ENCODE measurements around the gene PLEKHH3. TPM values are rescaled to one million over a fixed set of nuclear protein-coding genes. Genes with fewer than 3 reads are reported as not detected.
A peak's percentile ranks its signal among the peaks of the same experiment; 100 is the strongest.
"Not testable (repeated sequence)": the region's sequence is repeated elsewhere in the genome, so short reads cannot be mapped to it uniquely, and the experiment has no call there.

Gene PLEKHH3
- polyA plus RNA-seq, 3 donors, result 14.4 to 18.9 (median 18.6) TPM

GRCh38 chr17:42659079-42659931 lies 17.5 kb downstream of the PLEKHH3 start, which contains the start of gene TUBG2:
Gene TUBG2 (plus strand): TSS chr17:42659284. CDS start chr17:42659504, 220 bp downstream.
- peak in 9 of 11 donors; percentile 78 to 94 (median 89) for DNase-seq (ENCODE audit: extremely low read depth in 1 of 11, low read depth in 9 of 11, low spot score in 4 of 11)

DNA sequence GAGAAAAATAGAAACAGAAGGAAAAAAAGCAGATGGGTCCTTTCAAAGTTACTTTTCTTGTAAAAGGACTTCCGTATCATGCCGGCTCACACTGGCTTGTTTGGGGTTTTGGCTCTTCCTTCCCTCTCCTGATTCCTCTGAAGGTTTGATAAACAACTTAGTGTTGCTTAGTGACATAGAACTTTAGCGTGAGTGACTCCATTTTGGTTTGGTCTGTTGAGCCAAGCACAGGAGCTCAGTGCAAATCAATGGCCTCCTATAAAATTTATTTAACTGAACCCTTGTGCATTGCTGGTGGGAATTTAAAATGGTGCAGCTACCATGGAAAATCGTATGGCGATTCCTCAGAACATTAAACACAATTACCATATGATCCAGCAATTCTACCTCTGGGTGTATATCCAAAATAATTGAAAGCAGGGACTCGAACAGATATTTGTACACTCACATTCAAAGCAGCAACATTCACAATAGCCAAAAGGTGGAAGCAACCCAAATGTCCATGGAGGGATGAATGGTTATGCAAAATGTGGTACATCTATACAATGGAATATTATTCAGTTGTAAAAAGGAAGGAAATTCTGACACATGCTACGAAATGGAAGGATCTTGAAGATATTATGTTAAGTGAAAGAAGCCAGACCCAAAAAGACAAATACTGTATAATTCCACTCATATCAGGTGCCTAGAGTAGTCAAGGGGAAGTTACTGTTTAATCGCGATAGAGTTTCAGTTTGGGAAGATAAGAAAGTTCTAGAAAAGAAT lies 18.8 kb downstream of the PLEKHH3 start:
- DNase-seq (ENCODE audit: extremely low read depth in 1 of 11, low read depth in 9 of 11, low spot score in 4 of 11), result no peak

DNA sequence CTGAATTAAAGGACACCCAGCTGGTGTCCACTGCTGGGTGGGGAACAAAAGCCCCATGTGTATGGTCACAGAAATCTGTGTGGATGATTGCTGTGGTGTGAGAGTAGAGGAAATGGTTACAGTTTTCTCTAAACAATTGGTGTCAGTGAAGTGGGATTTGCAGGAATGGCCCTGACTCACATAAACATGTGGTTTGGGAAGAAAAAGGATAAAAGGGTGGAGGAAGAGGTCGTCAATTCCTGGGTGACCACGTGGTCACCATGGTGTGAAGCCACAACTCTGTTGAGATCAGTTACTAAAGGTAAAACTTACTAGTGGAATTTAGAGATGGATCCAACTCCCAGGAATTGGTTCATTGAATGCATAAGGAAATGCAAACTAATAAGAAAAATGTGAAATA lies 21.3 kb downstream of the PLEKHH3 start:
- no peak for DNase-seq (ENCODE audit: extremely low read depth in 1 of 11, low read depth in 9 of 11, low spot score in 4 of 11)

- DNase-seq (ENCODE audit: extremely low read depth in 1 of 11, low read depth in 9 of 11, low spot score in 4 of 11), result no peak
These were observed 23.3 kb downstream of the PLEKHH3 start for GRCh38 chr17:42653179-42654124.

DNA sequence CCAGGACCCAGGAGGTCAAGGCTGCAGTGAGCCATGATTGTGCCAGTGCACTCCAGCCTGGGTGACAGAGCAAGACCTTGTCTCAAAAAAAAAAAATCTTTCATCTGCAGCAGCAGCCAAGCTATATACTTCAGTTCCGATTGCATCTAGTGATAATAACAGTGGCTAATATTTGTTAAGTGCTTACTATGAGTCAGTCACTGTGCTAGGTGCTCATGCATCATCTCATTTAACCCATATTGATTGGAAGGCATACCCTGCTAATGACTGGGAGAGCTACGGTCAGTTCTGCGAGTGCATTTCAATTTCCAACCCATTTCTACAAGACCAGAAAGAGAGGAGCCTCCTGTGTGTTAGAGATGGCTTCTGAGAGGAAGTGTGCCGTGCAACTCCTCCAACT lies 25.4 kb downstream of the PLEKHH3 start:
- no peak for DNase-seq (ENCODE audit: extremely low read depth in 1 of 11, low read depth in 9 of 11, low spot score in 4 of 11)

- DNase-seq (ENCODE audit: extremely low read depth in 1 of 11, low read depth in 9 of 11, low spot score in 4 of 11), result no peak
These were observed 29.0 kb downstream of the PLEKHH3 start for GRCh38 chr17:42647778-42648177.

GRCh38 chr17:42642336-42642735 lies 34.5 kb downstream of the PLEKHH3 start:
- no peak for DNase-seq (ENCODE audit: extremely low read depth in 1 of 11, low read depth in 9 of 11, low spot score in 4 of 11)

DNA sequence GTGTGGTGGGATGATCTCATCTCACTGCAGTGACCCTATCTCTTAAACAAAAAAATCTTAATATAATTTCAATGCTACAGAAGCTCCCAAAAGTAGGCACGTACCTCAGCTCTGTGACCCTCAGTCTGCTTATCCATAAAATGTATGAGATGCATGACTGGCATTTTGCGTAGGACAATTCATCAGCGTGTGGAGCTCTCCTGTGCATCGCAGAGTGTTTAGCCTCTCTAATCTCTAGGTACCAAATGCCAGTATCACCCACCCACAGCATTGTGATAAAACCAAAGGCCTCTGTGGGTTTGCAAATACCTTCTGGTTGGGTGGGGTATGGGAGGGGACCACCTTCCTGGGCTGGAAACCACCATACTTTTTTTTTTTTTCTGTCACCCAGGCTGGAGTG lies 36.7 kb downstream of the PLEKHH3 start:
- DNase-seq (ENCODE audit: extremely low read depth in 1 of 11, low read depth in 9 of 11, low spot score in 4 of 11), result no peak

- no peak for DNase-seq (ENCODE audit: extremely low read depth in 1 of 11, low read depth in 9 of 11, low spot score in 4 of 11)
These were observed 37.2 kb downstream of the PLEKHH3 start for GRCh38 chr17:42639525-42640113.

DNA sequence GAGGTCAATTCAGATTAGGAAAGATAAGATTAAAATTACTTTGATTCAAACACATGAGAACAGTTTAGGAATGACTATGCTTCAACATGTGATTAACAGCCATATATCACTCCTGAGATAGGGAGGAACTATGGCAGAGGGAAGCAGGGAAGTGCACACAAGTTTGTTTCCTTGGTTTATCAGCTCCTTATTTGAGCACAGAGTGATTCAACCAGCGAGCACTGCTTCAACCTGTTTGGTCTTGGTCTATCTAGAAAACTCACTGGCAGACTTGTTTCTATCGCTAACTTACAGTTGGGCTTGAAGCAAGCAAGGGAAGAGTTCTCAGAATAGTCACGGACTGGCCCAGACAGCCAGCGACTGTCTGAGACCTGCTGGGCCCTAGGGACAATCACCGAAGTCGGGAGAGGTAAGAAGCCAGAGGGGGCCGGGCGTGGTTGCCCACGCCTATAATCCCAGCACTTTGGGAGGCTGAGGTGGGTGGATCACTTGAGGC lies 43.8 kb downstream of the PLEKHH3 start:
- DNase-seq (ENCODE audit: extremely low read depth in 1 of 11, low read depth in 9 of 11, low spot score in 4 of 11), result no peak

GRCh38 chr17:42629411-42630009 lies 47.3 kb downstream of the PLEKHH3 start:
- no peak for DNase-seq (ENCODE audit: extremely low read depth in 1 of 11, low read depth in 9 of 11, low spot score in 4 of 11)

DNA sequence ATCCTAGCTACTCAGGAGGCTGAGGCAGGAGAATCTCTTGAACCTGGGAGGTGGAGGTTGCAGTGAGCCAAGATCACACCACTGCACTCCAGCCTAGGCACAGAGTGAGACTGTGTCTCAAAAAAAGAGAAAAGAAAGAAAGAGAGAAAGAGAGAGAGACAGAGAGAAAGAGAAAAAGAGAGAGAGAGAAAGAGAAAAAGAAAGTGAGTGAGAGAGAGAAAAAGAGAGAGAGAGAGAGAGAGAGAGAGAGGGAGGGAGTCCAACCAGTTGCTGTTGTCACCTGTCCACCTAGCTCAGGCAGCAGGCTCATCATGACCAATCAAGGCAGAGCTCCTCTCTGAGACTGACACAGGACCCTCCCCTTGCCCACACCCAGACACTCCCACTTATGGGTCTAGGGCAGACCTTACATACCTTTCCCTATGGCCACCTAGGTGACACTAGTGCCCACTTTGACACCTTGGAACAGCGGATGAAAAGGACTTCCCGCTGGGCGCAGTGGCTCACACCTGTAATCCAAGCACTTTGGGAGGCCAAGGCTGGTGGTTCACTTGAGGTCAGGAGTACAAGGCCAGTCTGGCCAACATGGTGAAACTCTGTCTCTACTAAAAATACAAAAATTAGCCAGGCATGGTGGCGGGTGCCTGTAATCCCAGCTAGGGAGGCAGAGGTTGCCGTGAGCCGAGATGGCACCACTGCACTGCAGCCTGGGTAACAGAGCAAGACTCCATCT lies 49.6 kb downstream of the PLEKHH3 start:
- DNase-seq (ENCODE audit: extremely low read depth in 1 of 11, low read depth in 9 of 11, low spot score in 4 of 11), result not testable (repeated sequence)

- DNase-seq (ENCODE audit: extremely low read depth in 1 of 11, low read depth in 9 of 11, low spot score in 4 of 11), result no peak
These were observed 52.8 kb downstream of the PLEKHH3 start for GRCh38 chr17:42623732-42624596.

DNA sequence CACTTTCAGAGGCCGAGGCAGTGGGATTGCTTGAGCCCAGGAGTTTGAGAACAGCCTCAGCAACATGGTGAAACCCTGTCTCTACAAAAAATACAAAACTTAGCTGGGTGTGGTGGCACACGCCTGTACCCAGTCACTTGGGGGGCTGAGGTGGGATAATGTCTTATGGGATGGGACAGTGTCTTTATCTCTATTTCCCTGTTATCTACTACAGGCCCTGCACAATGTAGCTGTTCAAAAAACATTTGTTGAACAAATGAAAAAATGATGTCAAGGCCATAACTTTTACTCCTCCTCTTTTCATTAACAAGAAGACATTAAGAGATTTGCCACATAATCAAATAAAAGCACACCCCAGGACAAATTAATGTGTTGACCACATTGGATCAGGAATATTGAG lies 53.5 kb downstream of the PLEKHH3 start:
- DNase-seq (ENCODE audit: extremely low read depth in 1 of 11, low read depth in 9 of 11, low spot score in 4 of 11), result no peak

DNA sequence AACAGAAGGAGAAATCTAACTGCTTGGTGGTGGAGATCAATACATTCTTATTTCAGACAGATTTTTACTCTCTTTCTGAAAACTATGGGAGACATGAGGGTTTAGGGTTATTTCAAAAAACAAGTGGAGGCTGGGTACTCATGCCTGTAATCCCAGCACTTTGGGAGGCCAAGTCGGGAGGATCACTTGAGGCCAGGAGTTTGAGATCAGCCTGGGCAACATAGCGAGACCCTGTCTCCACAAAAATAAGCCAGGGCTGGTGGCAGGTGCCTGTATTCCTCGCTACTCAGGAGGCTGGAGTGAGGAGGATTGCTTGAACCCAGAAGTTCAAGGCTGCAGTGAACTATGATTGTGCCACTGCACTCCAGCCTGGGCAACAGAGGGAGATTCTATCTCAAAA lies 54.8 kb downstream of the PLEKHH3 start:
- DNase-seq (ENCODE audit: extremely low read depth in 1 of 11, low read depth in 9 of 11, low spot score in 4 of 11), result not testable (repeated sequence)

DNA sequence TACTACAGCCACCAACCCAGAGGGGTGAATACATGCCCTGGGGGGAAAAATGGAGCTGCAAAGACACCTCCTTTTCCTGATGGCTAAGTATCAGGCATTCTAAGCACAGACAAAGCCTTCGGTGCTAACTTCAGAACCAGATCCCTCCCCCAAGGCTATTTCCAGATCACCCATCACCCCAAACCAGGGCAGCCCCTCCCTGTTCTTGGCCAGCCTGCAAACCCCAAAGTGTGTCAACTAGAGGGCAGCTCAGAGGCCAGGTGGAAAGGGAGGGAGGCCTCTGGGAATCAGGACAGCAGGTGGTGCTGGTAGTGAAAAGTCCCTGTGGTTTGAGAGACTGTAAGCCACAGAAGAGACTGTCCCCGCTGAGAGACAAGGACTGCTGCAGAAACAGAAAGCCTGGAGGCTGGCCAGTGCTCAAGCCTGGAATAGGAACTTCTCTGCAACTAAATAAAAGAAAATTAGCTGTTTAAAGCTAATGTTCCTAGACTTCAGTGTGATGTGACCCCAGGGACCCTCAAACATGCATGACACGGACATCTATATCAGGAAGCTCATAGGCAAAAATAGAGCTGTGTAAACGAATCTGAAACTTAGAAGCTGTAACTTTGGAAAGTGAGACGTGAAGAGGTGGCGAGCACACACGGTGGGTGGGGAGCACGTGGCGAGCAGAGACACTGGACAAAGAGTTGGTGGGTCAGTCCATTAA lies 58.2 kb downstream of the PLEKHH3 start:
- no peak for DNase-seq (ENCODE audit: extremely low read depth in 1 of 11, low read depth in 9 of 11, low spot score in 4 of 11)

Measured in renal cortex interstitium (tissue), 11 donors.